GM20000 (cell line): ENCODE data around the gene ZBTB4.

Source experiments
- DNase-seq: peaks from one replicate; pipeline ENCODE4 v3.0.0; 2012; ENCODE audit warnings: low spot score
- TF ChIP-seq, protein P1 (sequence below): IDR thresholded peaks from 2 replicates; pipeline ENCODE4 v1.5.1; 2012; ENCODE audit warnings: mild to moderate bottlenecking, control low read depth; ENCODE audit errors: extremely low read depth, missing control alignments

ZBTB4 gene

DNA sequence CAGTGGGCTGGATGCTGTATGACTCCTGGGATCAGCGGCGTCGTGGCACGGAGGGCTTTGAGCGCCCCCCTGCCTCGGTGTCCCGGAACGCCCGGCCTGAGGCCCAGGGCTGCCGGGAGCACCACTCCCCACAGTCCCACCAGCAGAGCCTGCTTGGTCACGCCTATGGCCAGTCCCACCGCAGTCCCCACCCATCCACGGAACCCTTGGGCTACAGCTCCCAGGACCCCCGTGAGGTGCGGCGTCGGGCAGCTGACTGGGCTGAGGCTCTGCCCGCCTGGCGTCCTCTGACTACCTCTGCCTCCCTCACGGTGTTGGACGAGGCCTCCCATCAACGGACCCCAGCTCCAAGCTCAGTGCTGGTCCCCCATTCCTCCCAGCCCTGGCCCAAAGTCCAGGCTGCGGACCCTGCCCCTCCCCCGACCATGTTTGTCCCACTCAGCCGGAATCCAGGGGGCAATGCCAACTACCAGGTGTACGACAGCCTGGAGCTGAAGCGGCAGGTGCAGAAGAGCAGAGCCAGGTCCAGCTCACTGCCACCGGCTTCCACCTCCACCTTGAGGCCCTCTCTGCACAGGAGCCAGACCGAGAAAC is 52.4 kb downstream of the ZBTB4 start:
- TF ChIP-seq, protein P1, sequence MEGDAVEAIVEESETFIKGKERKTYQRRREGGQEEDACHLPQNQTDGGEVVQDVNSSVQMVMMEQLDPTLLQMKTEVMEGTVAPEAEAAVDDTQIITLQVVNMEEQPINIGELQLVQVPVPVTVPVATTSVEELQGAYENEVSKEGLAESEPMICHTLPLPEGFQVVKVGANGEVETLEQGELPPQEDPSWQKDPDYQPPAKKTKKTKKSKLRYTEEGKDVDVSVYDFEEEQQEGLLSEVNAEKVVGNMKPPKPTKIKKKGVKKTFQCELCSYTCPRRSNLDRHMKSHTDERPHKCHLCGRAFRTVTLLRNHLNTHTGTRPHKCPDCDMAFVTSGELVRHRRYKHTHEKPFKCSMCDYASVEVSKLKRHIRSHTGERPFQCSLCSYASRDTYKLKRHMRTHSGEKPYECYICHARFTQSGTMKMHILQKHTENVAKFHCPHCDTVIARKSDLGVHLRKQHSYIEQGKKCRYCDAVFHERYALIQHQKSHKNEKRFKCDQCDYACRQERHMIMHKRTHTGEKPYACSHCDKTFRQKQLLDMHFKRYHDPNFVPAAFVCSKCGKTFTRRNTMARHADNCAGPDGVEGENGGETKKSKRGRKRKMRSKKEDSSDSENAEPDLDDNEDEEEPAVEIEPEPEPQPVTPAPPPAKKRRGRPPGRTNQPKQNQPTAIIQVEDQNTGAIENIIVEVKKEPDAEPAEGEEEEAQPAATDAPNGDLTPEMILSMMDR = no peak
- DNase-seq = no peak

DNA sequence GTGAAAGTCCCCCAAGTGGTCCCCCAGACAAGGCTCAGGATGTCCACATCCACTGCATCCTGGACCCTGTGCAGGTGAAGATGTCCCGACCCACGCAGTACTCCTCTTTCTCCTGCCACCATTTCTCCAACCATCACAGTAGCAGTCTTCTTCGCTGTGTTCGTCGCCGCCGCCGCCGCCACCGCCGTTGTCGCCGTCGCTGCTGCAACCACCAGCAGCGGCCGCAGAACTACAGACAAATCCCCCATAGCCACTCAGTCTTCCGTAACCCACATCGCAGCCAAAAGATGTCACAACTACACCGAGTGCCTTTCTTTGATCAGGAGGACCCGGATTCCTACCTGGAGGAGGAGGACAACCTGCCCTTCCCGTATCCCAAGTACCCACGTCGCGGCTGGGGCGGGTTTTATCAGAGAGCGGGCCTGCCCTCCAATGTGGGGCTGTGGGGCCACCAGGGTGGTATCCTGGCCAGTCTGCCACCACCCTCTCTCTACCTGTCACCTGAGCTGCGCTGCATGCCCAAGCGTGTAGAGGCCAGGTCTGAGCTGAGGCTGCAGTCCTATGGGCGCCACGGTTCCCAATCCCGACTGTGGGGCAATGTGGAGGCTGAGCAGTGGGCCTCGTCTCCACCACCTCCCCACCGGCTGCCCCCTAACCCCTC is 53.1 kb downstream of the ZBTB4 start:
- TF ChIP-seq, protein P1 = no peak
- no peak for DNase-seq

DNA sequence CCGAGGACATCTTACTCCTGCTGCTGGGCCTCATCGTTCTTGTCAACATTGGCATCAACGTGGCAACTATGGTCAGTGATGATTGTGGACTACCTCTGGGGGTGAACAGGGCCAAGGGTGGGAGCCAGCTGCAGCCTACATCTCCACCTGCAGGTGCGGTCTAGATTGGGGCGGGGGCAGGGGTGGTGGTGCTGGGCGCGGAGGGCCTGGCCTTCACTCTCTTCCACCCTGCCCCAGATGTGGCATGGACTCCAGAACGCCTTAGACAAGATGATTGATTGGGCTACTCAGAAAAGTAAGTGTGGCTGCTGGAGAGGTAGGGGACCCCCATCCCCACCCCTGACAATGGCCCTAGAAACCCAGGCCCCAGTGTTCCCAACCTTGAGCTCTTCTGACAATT is 53.7 kb downstream of the ZBTB4 start:
- DNase-seq = no peak
- TF ChIP-seq, protein P1 = no peak

DNA sequence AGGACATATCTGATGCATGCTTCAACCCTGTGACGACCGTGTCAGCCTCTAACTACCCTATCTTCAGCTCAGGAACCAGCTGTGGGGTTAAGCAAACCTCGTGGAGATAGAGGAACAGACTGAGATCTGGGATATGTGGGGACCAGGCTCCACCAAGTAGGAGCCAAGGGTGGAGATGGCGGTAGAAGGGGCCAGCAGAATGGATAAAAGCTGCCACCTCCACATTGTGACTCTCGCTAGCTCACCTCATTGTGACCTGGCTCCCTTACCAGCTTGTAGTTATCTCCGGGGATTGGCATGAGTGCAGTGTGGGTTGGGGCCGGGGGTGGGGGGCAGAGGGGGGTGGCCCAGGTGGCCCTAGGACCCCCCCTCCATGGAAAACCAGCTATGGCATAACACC is 54.1 kb downstream of the ZBTB4 start, which contains the start of gene SPEM2:
Gene SPEM2 (plus strand): TSS at position 301 of the 400 bp plus-strand sequence. CDS start 73 bp downstream, at position 374.
- DNase-seq = no peak
- TF ChIP-seq, protein P1 = no peak

DNA sequence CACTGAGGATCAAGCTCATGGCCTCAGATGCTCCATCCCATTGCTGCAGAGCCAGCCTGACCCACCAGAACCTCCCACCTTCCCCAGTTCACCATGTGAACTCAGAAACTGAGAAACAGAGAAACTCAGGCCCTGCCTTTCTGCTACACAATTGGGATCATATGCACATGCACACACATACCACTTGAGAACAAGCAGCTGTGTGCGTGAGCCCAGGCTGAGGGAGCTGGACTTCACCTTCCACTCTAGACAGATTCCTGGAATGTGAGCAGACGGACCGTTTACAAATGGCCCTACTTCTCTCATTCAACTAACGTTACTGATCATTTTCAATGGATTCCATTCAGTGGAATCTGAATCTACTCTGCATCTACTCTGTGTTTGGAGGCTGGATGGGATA is 55.8 kb downstream of the ZBTB4 start:
- TF ChIP-seq, protein P1 = no peak
- no peak for DNase-seq

DNA sequence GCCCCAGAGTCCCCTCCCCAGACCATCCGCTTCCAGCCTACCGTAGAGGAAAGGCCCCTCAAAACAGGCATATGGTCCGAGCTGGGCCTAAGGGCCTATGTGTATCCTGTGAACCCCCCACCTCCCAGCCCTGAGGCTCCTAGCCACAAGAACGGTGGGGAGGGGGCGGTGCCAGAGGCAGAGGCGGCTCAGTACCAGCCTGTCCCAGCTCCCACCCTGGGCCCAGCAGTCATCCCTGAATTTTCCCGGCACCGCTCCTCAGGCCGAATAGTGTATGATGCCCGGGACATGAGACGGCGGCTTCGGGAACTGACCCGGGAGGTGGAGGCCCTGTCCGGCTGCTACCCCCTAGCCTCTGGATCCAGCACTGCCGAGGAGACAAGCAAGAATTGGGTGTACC is 58.2 kb downstream of the ZBTB4 start:
- DNase-seq = no peak
- TF ChIP-seq, protein P1 = no peak

DNA sequence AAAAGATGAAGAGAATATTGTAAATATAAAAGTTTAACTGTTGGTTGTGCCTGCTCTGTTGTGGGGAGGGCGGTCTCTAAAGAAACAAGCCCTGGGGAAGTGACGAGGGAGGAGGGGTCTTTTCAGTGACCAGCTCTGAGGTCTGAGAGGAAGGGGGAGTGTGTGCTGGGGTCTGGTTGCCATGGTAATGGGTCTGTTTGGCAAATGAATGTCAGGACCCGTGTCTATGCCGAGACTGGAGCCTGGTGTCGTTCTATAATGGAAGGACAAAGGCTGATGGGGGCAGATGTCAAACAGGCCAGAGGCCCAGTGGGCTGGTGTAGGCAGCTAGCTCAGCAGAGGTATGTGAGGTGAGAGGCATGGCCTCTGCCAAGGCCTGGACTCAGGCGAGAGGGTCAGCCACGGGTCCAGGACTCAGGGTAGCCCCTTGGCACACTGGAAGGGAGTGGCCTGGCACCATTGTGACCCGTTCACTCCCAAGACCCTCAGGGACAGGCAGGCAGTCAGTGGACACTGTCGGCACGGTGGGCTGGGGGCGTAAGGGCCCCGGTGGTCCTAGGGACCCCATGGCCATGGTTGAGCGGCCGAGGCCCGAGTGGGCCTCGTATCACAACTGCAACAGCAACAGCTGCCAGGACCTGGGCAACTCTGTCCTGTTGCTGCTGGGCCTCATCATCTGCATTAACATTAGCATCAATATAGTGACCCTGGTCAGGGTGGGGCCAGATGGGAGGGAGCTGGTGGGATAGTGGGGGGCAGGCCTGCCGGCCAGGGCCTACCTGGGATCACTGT is 59.4 kb downstream of the ZBTB4 start, which contains the start of gene SPEM1:
Gene SPEM1 (plus strand): TSS at position 506 of the 792 bp plus-strand sequence. CDS start 61 bp downstream, at position 567.
- no peak for DNase-seq
- TF ChIP-seq, protein P1 = no peak
